Measurements from ENCODE around the gene ANKMY1. TPM values are rescaled to one million over a fixed set of nuclear protein-coding genes. Genes with fewer than 3 reads are reported as not detected.

Gene ANKMY1
- total RNA-seq, 1 donor from 2014 or later: 7.2 TPM

DNA sequence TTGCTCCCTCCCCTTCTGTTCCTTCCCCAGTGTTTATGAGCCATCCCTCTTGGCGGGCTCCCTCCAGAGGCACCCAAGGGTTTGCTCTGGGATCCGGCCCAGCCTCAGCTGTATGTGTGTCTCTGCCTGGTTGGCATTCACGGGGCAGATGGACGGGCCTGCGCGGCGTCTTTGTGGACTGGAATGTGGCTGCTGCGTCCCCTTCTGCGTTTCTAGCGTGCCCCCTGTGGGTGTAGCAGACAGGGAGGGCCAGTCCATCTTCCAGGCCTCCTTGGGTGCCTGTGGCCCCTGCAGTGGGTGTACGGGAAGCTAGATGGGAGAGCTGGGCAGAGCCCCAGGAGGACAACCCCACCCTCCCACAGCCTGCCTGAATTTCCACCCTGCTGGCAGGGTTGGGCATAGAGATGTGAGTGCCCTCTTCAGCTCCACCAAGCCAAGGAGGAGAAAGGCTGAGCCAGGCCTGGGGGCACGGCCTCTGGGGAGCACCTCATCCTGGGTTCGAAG lies 106.6 kb downstream of the ANKMY1 start:
- H3K4me1 Mint-ChIP-seq (ENCODE audit: low read depth, unreplicated experiment): peaks cover 27% of the 10 kb centered on the region

DNA sequence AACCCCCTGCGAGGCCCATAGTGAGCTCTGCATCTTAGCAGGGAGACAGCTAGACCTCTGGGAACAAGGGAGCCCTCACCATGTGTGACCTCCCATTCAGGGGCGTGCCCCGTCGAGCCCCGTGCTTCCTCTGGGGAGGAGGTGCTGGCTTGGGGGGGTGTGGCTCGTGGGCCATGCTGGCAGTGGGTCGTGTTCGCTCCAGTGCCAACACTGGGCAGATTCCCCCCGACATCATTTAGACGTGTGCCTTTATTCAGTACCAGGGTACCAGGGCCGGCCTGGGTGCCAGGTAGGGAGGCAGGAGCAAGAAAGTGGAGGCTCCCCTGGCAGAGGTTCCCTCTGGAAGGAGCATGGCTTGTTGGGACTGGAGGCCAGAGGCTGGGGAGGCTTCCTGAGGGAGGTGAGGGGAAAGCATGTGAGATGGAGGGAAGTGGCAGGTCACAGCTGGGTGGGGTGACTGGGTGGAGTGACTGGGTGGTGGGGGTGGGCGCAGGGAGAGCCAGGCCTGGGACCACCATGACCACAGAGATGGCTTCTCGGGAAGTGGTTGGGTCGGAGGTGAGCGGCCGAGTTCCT lies 107.2 kb downstream of the ANKMY1 start:
- Histone ChIP-seq H4K20me1 (ENCODE audit: insufficient read depth, low read length) (peaks cover 88% of the 10 kb centered on the region), H3K4me1 (ENCODE audit: insufficient read depth, low read length) (peaks cover 34% of the 10 kb centered on the region), H3K4me3 (ENCODE audit: insufficient read depth, low read depth, low read length) (no peak overlapping the region), H3K79me2 (ENCODE audit: insufficient read depth, low read length) (peaks cover 86% of the 10 kb centered on the region), H3K9me3 (ENCODE audit: insufficient read depth, low read depth, low read length) (no peaks in the 10 kb centered on the region), H3K9ac (ENCODE audit: low read length) (peak overlapping the region; percentile 50), H2AFZ (ENCODE audit: low read depth, low read length) (no peak overlapping the region), H3K27ac (ENCODE audit: low read depth, low read length) (no peak overlapping the region), H3K27me3 (ENCODE audit: insufficient read depth, low read length) (no peaks in the 10 kb centered on the region), H3K36me3 (ENCODE audit: insufficient read depth, low read length) (no peaks in the 10 kb centered on the region), H3K4me2 (ENCODE audit: low read length) (peak overlapping the region; percentile 56)
- DNase-seq (ENCODE audit: low read depth) (no peak), FAIRE-seq (no peak)
- no peak overlapping the region for H3K4me3 Mint-ChIP-seq (ENCODE audit: unreplicated experiment)
- H3K9me3 Mint-ChIP-seq (ENCODE audit: unreplicated experiment): no peaks in the 10 kb centered on the region
- no peaks in the 10 kb centered on the region for H3K36me3 Mint-ChIP-seq (ENCODE audit: low read depth, unreplicated experiment)
- TF ChIP-seq, protein P1, sequence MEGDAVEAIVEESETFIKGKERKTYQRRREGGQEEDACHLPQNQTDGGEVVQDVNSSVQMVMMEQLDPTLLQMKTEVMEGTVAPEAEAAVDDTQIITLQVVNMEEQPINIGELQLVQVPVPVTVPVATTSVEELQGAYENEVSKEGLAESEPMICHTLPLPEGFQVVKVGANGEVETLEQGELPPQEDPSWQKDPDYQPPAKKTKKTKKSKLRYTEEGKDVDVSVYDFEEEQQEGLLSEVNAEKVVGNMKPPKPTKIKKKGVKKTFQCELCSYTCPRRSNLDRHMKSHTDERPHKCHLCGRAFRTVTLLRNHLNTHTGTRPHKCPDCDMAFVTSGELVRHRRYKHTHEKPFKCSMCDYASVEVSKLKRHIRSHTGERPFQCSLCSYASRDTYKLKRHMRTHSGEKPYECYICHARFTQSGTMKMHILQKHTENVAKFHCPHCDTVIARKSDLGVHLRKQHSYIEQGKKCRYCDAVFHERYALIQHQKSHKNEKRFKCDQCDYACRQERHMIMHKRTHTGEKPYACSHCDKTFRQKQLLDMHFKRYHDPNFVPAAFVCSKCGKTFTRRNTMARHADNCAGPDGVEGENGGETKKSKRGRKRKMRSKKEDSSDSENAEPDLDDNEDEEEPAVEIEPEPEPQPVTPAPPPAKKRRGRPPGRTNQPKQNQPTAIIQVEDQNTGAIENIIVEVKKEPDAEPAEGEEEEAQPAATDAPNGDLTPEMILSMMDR (IDR thresholded peaks at IDR 0.05; ENCODE audit: insufficient read depth, low read depth, low read length): no peak
- no peak for TF ChIP-seq EZH2 (IDR thresholded peaks at IDR 0.05; ENCODE audit: insufficient read depth, low read length)
- peaks cover 27% of the 10 kb centered on the region for H3K4me1 Mint-ChIP-seq (ENCODE audit: low read depth, unreplicated experiment)
- peak overlapping the region; percentile 58 for H3K27ac Mint-ChIP-seq (ENCODE audit: unreplicated experiment)
- H3K27me3 Mint-ChIP-seq (ENCODE audit: low read depth, unreplicated experiment): no peaks in the 10 kb centered on the region

More for the DNA sequence above, 106.6 kb downstream of the ANKMY1 start:
- no peak overlapping the region for H3K9ac ChIP-seq (ENCODE audit: low read length)
- no peak for FAIRE-seq
- H3K4me3 Mint-ChIP-seq (ENCODE audit: unreplicated experiment): no peak overlapping the region
- TF ChIP-seq EZH2 (IDR thresholded peaks at IDR 0.05; ENCODE audit: insufficient read depth, low read length): no peak
- TF ChIP-seq, protein P1 (IDR thresholded peaks at IDR 0.05; ENCODE audit: insufficient read depth, low read depth, low read length): peak; percentile 6
- H3K27me3 Mint-ChIP-seq (ENCODE audit: low read depth, unreplicated experiment): no peaks in the 10 kb centered on the region
- H3K79me2 ChIP-seq (ENCODE audit: insufficient read depth, low read length): peaks cover 82% of the 10 kb centered on the region
- no peaks in the 10 kb centered on the region for H3K36me3 Mint-ChIP-seq (ENCODE audit: low read depth, unreplicated experiment)
- peak overlapping the region; percentile 88 for H3K4me2 ChIP-seq (ENCODE audit: low read length)
- no peak overlapping the region for H3K27ac Mint-ChIP-seq (ENCODE audit: unreplicated experiment)
- no peak for DNase-seq (ENCODE audit: low read depth)
- H2AFZ ChIP-seq (ENCODE audit: low read depth, low read length): no peak overlapping the region
- no peak overlapping the region for H3K4me3 ChIP-seq (ENCODE audit: insufficient read depth, low read depth, low read length)
- H4K20me1 ChIP-seq (ENCODE audit: insufficient read depth, low read length): peaks cover 87% of the 10 kb centered on the region
- peaks cover 35% of the 10 kb centered on the region for H3K4me1 ChIP-seq (ENCODE audit: insufficient read depth, low read length)
- H3K36me3 ChIP-seq (ENCODE audit: insufficient read depth, low read length): no peaks in the 10 kb centered on the region
- H3K27ac ChIP-seq (ENCODE audit: low read depth, low read length): no peak overlapping the region
- H3K27me3 ChIP-seq (ENCODE audit: insufficient read depth, low read length): no peaks in the 10 kb centered on the region
- H3K9me3 Mint-ChIP-seq (ENCODE audit: unreplicated experiment): no peaks in the 10 kb centered on the region
- H3K9me3 ChIP-seq (ENCODE audit: insufficient read depth, low read depth, low read length): no peaks in the 10 kb centered on the region

Measured in astrocyte (in vitro differentiated cells and primary cell).